DOHH2 (cell line): Measurements from ENCODE around the gene COX19.

Experiments used
- H3F3A ChIP-seq: fragments of 200-600 bp; sonication (generic), shearing (Covaris generic); 2 replicates; pipeline ENCODE4 v1.6.0; 2016; ENCODE audit warnings: antibody characterized with exemption, mild to moderate bottlenecking; ENCODE audit not compliant: control insufficient read depth, insufficient read depth
- H3K27ac ChIP-seq: fragments of 200-600 bp; sonication (generic); 2 replicates; pipeline ENCODE4 v1.5.1; 2014; ENCODE audit warnings: low read depth, mild to moderate bottlenecking, low read length, moderate library complexity
- H3K27me3 ChIP-seq: fragments of 200-600 bp; sonication (generic); 2 replicates; pipeline ENCODE4 v1.6.1; 2014; ENCODE audit warnings: mild to moderate bottlenecking, low read length, mixed read lengths; ENCODE audit not compliant: control insufficient read depth
- H3K36me3 ChIP-seq: fragments of 200-600 bp; sonication (generic); 2 replicates; pipeline ENCODE4 v1.6.1; 2014; ENCODE audit warnings: mild to moderate bottlenecking, low read length, moderate library complexity, mixed read lengths; ENCODE audit not compliant: control insufficient read depth
- H3K4me1 ChIP-seq: fragments of 200-600 bp; sonication (generic); 2 replicates; pipeline ENCODE4 v1.6.1; 2014; ENCODE audit warnings: mild to moderate bottlenecking, low read length, mixed read lengths; ENCODE audit not compliant: control insufficient read depth
- H3K4me2 ChIP-seq: fragments of 200-600 bp; sonication (generic); 2 replicates; pipeline ENCODE4 v1.6.0; 2014; ENCODE audit warnings: mild to moderate bottlenecking, low read length, moderate library complexity
- H3K4me3 ChIP-seq: fragments of 200-600 bp; sonication (generic); 2 replicates; pipeline ENCODE4 v1.5.1; 2014; ENCODE audit warnings: mild to moderate bottlenecking, low read length, mixed read lengths
- H3K79me2 ChIP-seq: fragments of 200-600 bp; sonication (generic); 2 replicates; pipeline ENCODE4 v1.6.1; 2014; ENCODE audit warnings: mild to moderate bottlenecking, low read length, mixed read lengths; ENCODE audit not compliant: control insufficient read depth
- H3K9me2 ChIP-seq: fragments of 200-600 bp; sonication (generic); replicated peaks from 2 replicates; pipeline ENCODE4 v1.6.1; 2014; ENCODE audit warnings: mild to moderate bottlenecking, low read length, mixed read lengths; ENCODE audit not compliant: control insufficient read depth
- H3K9me3 ChIP-seq: fragments of 200-600 bp; sonication (generic); 2 replicates; pipeline ENCODE4 v1.6.1; 2014; ENCODE audit warnings: antibody characterized with exemption, low read length, mixed read lengths; ENCODE audit not compliant: control insufficient read depth, insufficient read depth
- H4K20me1 ChIP-seq: fragments of 200-600 bp; sonication (generic); 2 replicates; pipeline ENCODE4 v1.6.0; 2014; ENCODE audit warnings: low read depth, mild to moderate bottlenecking, antibody characterized with exemption, low read length, moderate library complexity; ENCODE audit not compliant: control insufficient read depth, insufficient read depth
- EZH2phosphoT487 ChIP-seq: fragments of 200-600 bp; sonication (generic); IDR thresholded peaks from 2 replicates; pipeline ENCODE4 v1.6.1; 2017; ENCODE audit warnings: borderline replicate concordance, mild to moderate bottlenecking, antibody characterized with exemption, low read length, moderate library complexity, mixed read lengths
- TF ChIP-seq, protein P1 (sequence below): fragments of 200-600 bp; sonication (generic); IDR thresholded peaks from one replicate; pipeline ENCODE4 v1.5.1; 2014; ENCODE audit warnings: antibody characterized with exemption, mild to moderate bottlenecking, low read depth, low read length; ENCODE audit not compliant: poor library complexity, severe bottlenecking

The COX19 gene

DNA sequence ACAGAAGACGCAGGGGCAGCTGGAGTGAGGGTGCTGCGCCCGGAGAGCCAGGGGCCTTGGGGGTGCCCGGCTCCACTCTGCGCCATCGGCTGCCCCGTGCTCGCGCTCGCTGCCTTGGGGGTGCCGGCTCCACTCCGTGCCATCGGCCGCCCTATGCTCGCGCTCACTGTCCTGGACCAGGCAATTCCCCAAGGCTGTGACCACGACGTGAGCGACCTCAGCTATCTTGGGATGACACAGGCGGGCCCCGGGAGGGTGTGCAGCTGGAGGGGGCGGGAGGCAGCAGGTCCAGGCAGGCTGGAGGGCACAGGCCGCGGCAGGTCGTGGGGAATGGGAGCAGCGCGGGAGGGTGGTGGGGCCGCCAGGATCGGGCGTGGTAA is 37.4 kb upstream of the COX19 start:
- no peak overlapping the region for H3K27ac ChIP-seq
- TF ChIP-seq, protein P1, sequence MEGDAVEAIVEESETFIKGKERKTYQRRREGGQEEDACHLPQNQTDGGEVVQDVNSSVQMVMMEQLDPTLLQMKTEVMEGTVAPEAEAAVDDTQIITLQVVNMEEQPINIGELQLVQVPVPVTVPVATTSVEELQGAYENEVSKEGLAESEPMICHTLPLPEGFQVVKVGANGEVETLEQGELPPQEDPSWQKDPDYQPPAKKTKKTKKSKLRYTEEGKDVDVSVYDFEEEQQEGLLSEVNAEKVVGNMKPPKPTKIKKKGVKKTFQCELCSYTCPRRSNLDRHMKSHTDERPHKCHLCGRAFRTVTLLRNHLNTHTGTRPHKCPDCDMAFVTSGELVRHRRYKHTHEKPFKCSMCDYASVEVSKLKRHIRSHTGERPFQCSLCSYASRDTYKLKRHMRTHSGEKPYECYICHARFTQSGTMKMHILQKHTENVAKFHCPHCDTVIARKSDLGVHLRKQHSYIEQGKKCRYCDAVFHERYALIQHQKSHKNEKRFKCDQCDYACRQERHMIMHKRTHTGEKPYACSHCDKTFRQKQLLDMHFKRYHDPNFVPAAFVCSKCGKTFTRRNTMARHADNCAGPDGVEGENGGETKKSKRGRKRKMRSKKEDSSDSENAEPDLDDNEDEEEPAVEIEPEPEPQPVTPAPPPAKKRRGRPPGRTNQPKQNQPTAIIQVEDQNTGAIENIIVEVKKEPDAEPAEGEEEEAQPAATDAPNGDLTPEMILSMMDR: no peak
- no peak for TF ChIP-seq EZH2phosphoT487
- H3K9me3 ChIP-seq: no peaks in the 10 kb centered on the region
- no peaks in the 10 kb centered on the region for H3K27me3 ChIP-seq
- peaks cover 3% of the 10 kb centered on the region; the same call in 1 of the 2 replicates for H3F3A ChIP-seq
- peaks cover 82% of the 10 kb centered on the region for H3K79me2 ChIP-seq
- peaks cover 21% of the 10 kb centered on the region for H3K4me1 ChIP-seq
- no peaks in the 10 kb centered on the region for H3K9me2 ChIP-seq
- peaks cover 20% of the 10 kb centered on the region for H4K20me1 ChIP-seq
- H3K36me3 ChIP-seq: peaks cover 67% of the 10 kb centered on the region
- H3K4me2 ChIP-seq: no peak overlapping the region
- H3K4me3 ChIP-seq: no peak overlapping the region

DNA sequence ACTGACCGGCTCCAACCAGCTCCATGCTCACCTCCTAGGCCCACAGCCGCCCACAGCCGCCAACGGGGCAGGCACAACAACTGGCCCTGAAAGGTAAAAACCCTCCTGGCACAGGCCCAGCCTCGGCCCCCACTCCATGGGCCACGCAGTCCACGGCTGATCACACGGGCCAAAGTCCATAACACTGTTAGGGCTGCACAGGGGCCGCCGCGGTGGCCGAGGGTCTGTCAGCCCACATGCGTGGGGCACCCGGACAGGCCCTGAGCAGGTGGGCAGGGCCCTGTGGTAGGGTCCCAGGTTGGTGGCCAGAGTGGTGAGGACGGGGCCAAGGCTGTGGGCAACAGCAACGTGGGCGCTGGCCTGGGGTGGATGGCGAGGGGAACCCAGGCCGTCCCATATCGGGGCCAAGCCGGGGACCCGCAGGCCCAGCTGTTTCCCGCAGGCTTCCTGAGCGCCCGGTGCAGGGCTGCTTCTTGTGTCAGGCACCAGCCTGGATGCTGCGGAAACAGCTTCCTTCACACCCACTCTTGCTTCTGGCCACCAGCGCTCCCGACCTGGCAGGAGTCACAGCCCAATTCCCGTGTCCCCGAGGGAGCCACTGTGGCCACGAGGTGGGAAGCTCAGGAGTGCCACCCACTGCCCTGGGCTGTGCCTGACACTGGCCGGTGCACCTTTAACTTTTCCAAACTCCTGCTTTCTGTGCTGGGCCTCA is 36.8 kb upstream of the COX19 start:
- Histone ChIP-seq H3F3A (peaks cover 3% of the 10 kb centered on the region; the same call in 1 of the 2 replicates), H3K27ac (no peak overlapping the region), H3K4me1 (peaks cover 25% of the 10 kb centered on the region), H3K4me2 (no peak overlapping the region), H3K9me3 (no peaks in the 10 kb centered on the region), H3K79me2 (peaks cover 81% of the 10 kb centered on the region), H3K9me2 (no peaks in the 10 kb centered on the region), H3K36me3 (peaks cover 67% of the 10 kb centered on the region), H3K27me3 (no peaks in the 10 kb centered on the region), H4K20me1 (peaks cover 20% of the 10 kb centered on the region), H3K4me3 (no peak overlapping the region)
- TF ChIP-seq EZH2phosphoT487: no peak
- TF ChIP-seq, protein P1: no peak

DNA sequence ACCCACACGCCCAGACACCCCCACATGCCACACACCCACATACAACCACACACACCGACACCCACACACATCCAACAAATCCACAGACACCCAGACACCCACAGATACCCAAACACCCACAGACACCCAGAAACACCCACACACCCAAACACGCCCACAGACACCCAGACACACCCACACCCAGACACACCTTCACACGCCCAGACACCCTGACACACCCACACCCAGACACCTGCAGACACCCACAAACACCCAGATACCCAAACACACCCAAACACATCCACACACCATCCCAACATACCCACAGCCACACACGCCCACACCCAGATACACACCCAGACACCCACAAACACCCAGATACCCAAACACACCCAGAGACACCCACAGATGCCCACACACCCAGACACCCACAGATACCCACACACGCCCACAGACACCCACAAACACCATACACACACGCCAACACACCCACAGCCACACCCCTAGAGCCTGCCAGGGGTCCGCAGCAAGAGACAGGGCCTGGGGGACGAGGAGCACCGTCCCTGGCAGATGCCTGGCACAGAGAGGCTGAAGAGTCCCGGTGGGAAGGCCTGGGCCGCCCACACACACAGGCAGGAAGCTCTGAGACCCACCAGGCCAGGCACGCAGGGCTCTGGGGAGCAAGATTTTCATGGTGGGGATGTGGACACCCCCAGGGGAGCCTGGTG is 36.1 kb upstream of the COX19 start:
- Histone ChIP-seq H3F3A (peaks cover 3% of the 10 kb centered on the region; the same call in 1 of the 2 replicates), H3K9me3 (no peaks in the 10 kb centered on the region), H3K4me2 (no peak overlapping the region), H3K4me3 (no peak overlapping the region), H4K20me1 (peaks cover 20% of the 10 kb centered on the region), H3K4me1 (peaks cover 29% of the 10 kb centered on the region), H3K79me2 (peaks cover 77% of the 10 kb centered on the region), H3K27ac (no peak overlapping the region), H3K27me3 (no peaks in the 10 kb centered on the region), H3K36me3 (peaks cover 69% of the 10 kb centered on the region), H3K9me2 (no peaks in the 10 kb centered on the region)
- TF ChIP-seq, protein P1: no peak
- TF ChIP-seq EZH2phosphoT487: no peak
